Measurements from ENCODE around the gene ZNF479.
"Not testable (repeated sequence)": the region's sequence is repeated elsewhere in the genome, so short reads cannot be mapped to it uniquely, and the experiment has no call there.

ZNF479 gene

GRCh38 chr7:57132336-57132735 lies at the start of gene ZNF479:
Gene ZNF479, minus strand, starts transcription at chr7:57132436. Its CDS starts 112 bp downstream, at chr7:57132324.
- not testable (repeated sequence) for DNase-seq

- DNase-seq: no peak
Observed at GRCh38 chr7:57182031-57182430, 49.8 kb upstream of the ZNF479 start.

- DNase-seq: no peak
Observed at GRCh38 chr7:57181281-57181680, 49.0 kb upstream of the ZNF479 start.

GRCh38 chr7:57179776-57180415 lies 47.7 kb upstream of the ZNF479 start:
- no peak for DNase-seq

GRCh38 chr7:57178768-57179139 lies 46.5 kb upstream of the ZNF479 start:
- no peak for DNase-seq

GRCh38 chr7:57177856-57178767 lies 45.9 kb upstream of the ZNF479 start:
- DNase-seq: no peak

GRCh38 chr7:57176928-57177635 lies 44.8 kb upstream of the ZNF479 start:
- DNase-seq: no peak

- DNase-seq: no peak
Observed at GRCh38 chr7:57165285-57165899, 33.2 kb upstream of the ZNF479 start.

GRCh38 chr7:57120123-57120784 lies 12.0 kb downstream of the ZNF479 start:
- DNase-seq: not testable (repeated sequence)
